K562 (cell line): Measurements from ENCODE around the gene ADARB2. TPM values are rescaled to one million over a fixed set of nuclear protein-coding genes. Genes with fewer than 3 reads are reported as not detected.

Experiments
- ATAC-seq: fragments of 200-7000 bp; cut with Tn5 transposase; 3 replicates; pipeline ENCODE4 v1.9.1; 2020; ENCODE audit warnings: moderate library complexity
- BruUV-seq: library from RNA; stranded (reverse); fragments of 400-500 nt; replicated peaks from 2 replicates; lab custom pipeline; 2021; lab: Mats Ljungman, UMichigan
- CTCF ChIA-PET: fragments of 300-600 bp; formaldehyde crosslinking; extraction: SDS; loops from one replicate; lab custom pipeline; 2021; ENCODE audit warnings: low intra/inter-chr PET ratio; lab: Yijun Ruan, JAX
- POLR2A ChIA-PET: fragments of 300-600, 350-650 bp; sonication (Branson Sonifier 250); formaldehyde crosslinking; extraction: SDS; loops from one replicate; lab custom pipeline; 2021; ENCODE audit warnings: antibody characterized with exemption, inconsistent platforms; lab: Yijun Ruan, JAX
- DNase-seq, 4 experiments: peaks; one replicate each; pipeline versions ENCODE4 v3.0.0 to v3.0.0-alpha.2; 2011 to 2018; ENCODE audit warnings: low spot score in 3 of 4, mixed read lengths in 3 of 4; ENCODE audit errors: extremely low read depth in 1 of 4
- FAIRE-seq: peaks from 2 replicates; lab custom pipeline; 2011; peaks lifted over from hg19 to GRCh38; lab: Jason Lieb, UNC
- H2AFZ ChIP-seq: 2 replicates; pipeline ENCODE4 v1.6.0; 2011; ENCODE audit warnings: low read depth, low read length, control low read depth, inconsistent platforms
- H3K27ac ChIP-seq: fragments of 200-600 bp; 3 replicates; pipeline ENCODE4 v1.8.0; 2011; ENCODE audit warnings: low read depth, mild to moderate bottlenecking, control low read depth, inconsistent platforms, low read length, moderate library complexity, mixed read lengths; ENCODE audit errors: extremely low read depth
- H3K27me3 ChIP-seq, 2 experiments: fragments of 300-600 bp in 1 of 2; 2 replicates in 1 of 2; 3 replicates in 1 of 2; pipeline versions ENCODE4 v1.6.0 to v1.8.0; 2011; ENCODE audit warnings: inconsistent platforms in 2 of 2, low read length in 2 of 2, mild to moderate bottlenecking in 1 of 2, mixed read lengths in 1 of 2, moderate library complexity in 1 of 2; ENCODE audit not compliant: control insufficient read depth in 2 of 2, insufficient read depth in 2 of 2
- H3K36me3 ChIP-seq: fragments of 300-600 bp; 3 replicates; pipeline ENCODE4 v1.8.0; 2011; ENCODE audit warnings: mild to moderate bottlenecking, low read length, inconsistent platforms; ENCODE audit not compliant: control insufficient read depth, insufficient read depth
- H3K4me1 ChIP-seq, 2 experiments: fragments of 200-600 bp in 1 of 2; replicated peaks in 1 of 2; 2 replicates in 1 of 2; 3 replicates in 1 of 2; pipeline versions ENCODE4 v1.5.1 to v1.8.0; 2011; ENCODE audit warnings: inconsistent platforms in 2 of 2, low read length in 2 of 2, mild to moderate bottlenecking in 1 of 2, mixed read lengths in 1 of 2, moderate library complexity in 1 of 2; ENCODE audit not compliant: control insufficient read depth in 2 of 2, insufficient read depth in 2 of 2
- H3K4me2 ChIP-seq: 2 replicates; pipeline ENCODE4 v1.6.1; 2011; ENCODE audit warnings: low read length, control low read depth, inconsistent platforms, mixed read lengths; ENCODE audit not compliant: insufficient read depth
- H3K4me3 ChIP-seq: fragments of 200-600 bp; sonication (generic), shearing (Covaris generic); 2 replicates; pipeline ENCODE4 v1.5.1; 2016; ENCODE audit warnings: control low read depth, inconsistent platforms
- H3K79me2 ChIP-seq: fragments of 200-600 bp; 3 replicates; pipeline ENCODE4 v1.8.0; 2011; ENCODE audit warnings: low read length, inconsistent platforms; ENCODE audit not compliant: control insufficient read depth, insufficient read depth
- H3K9ac ChIP-seq, 2 experiments: 2 replicates each; pipeline versions ENCODE4 v1.6.0 to v1.6.1; 2011; ENCODE audit warnings: low read depth in 2 of 2, low read length in 2 of 2, control low read depth in 1 of 2, inconsistent platforms in 1 of 2, mild to moderate bottlenecking in 1 of 2, mixed read lengths in 1 of 2; ENCODE audit not compliant: insufficient read depth in 1 of 2
- H3K9me1 ChIP-seq: one replicate; pipeline ENCODE4 v1.6.0; 2011; ENCODE audit warnings: inconsistent platforms, mild to moderate bottlenecking, low read length, moderate library complexity; ENCODE audit not compliant: control insufficient read depth, insufficient read depth
- H3K9me3 ChIP-seq: replicated peaks from 2 replicates; pipeline ENCODE4 v1.5.1; 2011; ENCODE audit warnings: low read depth, low read length, inconsistent platforms; ENCODE audit not compliant: control insufficient read depth, insufficient read depth
- H4K20me1 ChIP-seq: replicated peaks from 2 replicates; pipeline ENCODE4 v1.6.1; 2011; ENCODE audit warnings: low read length, inconsistent platforms, mixed read lengths; ENCODE audit not compliant: control insufficient read depth, insufficient read depth
- LEF1 ChIP-seq: fragments of 450-650 bp; IDR thresholded peaks from 2 replicates; pipeline ENCODE4 v1.6.1; 2016; ENCODE audit warnings: mild to moderate bottlenecking
- NCOA6 ChIP-seq: fragments of 450-650 bp; IDR thresholded peaks from 2 replicates; pipeline ENCODE4 v1.6.1; 2017; ENCODE audit warnings: mild to moderate bottlenecking
- POLR2B ChIP-seq: fragments of 450-650 bp; IDR thresholded peaks from 2 replicates; pipeline ENCODE4 v1.6.1; 2018; ENCODE audit warnings: low read depth; ENCODE audit not compliant: partially characterized antibody
- POU5F1 ChIP-seq: fragments of 150-350 bp; IDR thresholded peaks from 2 replicates; pipeline ENCODE4 v1.6.1; 2014; ENCODE audit warnings: borderline replicate concordance, low read length, low read depth, mild to moderate bottlenecking; ENCODE audit not compliant: partially characterized antibody
- TRIM25 ChIP-seq: fragments of 450-650 bp; IDR thresholded peaks from 2 replicates; pipeline ENCODE4 v1.7.0; 2016; ENCODE audit warnings: borderline replicate concordance
- XRCC5 ChIP-seq: fragments of 200-400 bp; formaldehyde crosslinking; IDR thresholded peaks from 2 replicates; pipeline ENCODE4 v1.6.1; 2017; ENCODE audit warnings: low read depth, mild to moderate bottlenecking, low read length
- ZKSCAN1 ChIP-seq: fragments of 150-350 bp; IDR thresholded peaks from 2 replicates; pipeline ENCODE4 v1.6.1; 2016; ENCODE audit warnings: low read depth, low read length
- ZNF57 ChIP-seq: fragments of 450-650 bp; formaldehyde crosslinking; IDR thresholded peaks from 2 replicates; pipeline ENCODE4 v1.4.0; 2020; ENCODE audit warnings: mild to moderate bottlenecking, moderate library complexity
- WGBS: fragments of 100-300 bp; shearing (Covaris generic); methylation state at CpG from one replicate; pipeline ENCODE4 v1.1.6; 2016; ENCODE audit warnings: low coverage, mixed read lengths; ENCODE audit not compliant: insufficient coverage; ENCODE audit errors: missing lambda C conversion rate; 5-methylcytosine and 5-hydroxymethylcytosine counted together
- in situ Hi-C: fragments of 300-500 bp; cut with MboI; formaldehyde crosslinking; loops from 4 replicates; pipeline ENCODE4 v1.15.0; 2018; ENCODE audit warnings: inconsistent platforms, mixed read lengths
- intact Hi-C: fragments of 100-400 bp; cut with micrococcal nuclease; formaldehyde crosslinking; loops from 2 replicates; pipeline ENCODE4 v1.14.2; 2022
- polyA plus RNA-seq, 8 experiments: library from polyadenylated mRNA; depleted of rRNA in 4 of 8; stranded (reverse) in 5 of 8; unstranded in 3 of 8; fragments of >200 nt; fragmentation: Nextera tagmentation in 2 of 8; fragmentation: Illumina TruSeq in 1 of 8; extraction: Ambion mirVana in 2 of 8; extraction: Trizol in 1 of 8; gene quantifications; 2 replicates each; pipeline versions ENCODE4 v1.2.1 to v1.2.3, GENCODE V29; 2011 to 2014; ENCODE audit warnings: inconsistent platforms in 1 of 8, missing spikeins in 1 of 8
- total RNA-seq, 7 experiments: library from RNA; depleted of rRNA in 6 of 7; stranded (reverse); fragments of >200 nt in 6 of 7; fragmentation: Illumina TruSeq in 2 of 7; extraction: Trizol in 2 of 7; gene quantifications; 2 replicates each; pipeline versions ENCODE4 v1.2.1 to v1.2.3, GENCODE V29; 2011 to 2021; ENCODE audit warnings: low replicate concordance in 1 of 7
- TF ChIP-seq, protein P1 (sequence below): sonication (generic); formaldehyde crosslinking; IDR thresholded peaks from 2 replicates; pipeline ENCODE4 v1.8.1; 2023; ENCODE audit warnings: mild to moderate bottlenecking, missing genetic modification reagents

ADARB2 gene
- total and polyA plus RNA-seq, 9 of the 15 experiments (the other 6 are each of a cell fraction or from before 2014, with no cell fraction given) = not detected

DNA sequence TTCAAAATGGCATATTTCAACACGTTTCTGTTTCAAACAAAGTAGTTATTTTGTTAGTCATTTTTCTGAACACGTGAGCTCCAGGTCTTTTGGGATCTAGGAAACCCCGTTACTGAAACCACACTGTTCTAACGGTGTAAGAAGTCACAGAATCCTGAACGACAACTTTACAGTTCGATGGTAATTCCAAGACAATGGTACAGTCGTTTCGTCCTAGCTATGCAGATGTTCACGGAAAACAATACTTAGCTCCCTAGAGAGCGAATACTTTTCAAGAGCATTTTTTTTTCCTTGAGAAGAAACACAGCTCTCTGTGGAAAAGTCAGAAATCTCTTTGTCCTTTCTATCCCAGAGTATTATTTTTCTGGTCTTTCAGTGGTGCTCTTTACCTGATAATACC, 254.1 kb downstream of the ADARB2 start:
- no peak for ATAC-seq
- Histone ChIP-seq H2AFZ (no peak overlapping the region), H3K4me1 (no peaks in the 10 kb centered on the region)
- TF ChIP-seq LEF1 (no peak), TRIM25 (no peak), XRCC5 (no peak), NCOA6 (no peak), POU5F1 (no peak), POLR2B (no peak), ZNF57 (CRISPR knock-in tag) (no peak), ZKSCAN1 (no peak)
- TF ChIP-seq, protein P1, sequence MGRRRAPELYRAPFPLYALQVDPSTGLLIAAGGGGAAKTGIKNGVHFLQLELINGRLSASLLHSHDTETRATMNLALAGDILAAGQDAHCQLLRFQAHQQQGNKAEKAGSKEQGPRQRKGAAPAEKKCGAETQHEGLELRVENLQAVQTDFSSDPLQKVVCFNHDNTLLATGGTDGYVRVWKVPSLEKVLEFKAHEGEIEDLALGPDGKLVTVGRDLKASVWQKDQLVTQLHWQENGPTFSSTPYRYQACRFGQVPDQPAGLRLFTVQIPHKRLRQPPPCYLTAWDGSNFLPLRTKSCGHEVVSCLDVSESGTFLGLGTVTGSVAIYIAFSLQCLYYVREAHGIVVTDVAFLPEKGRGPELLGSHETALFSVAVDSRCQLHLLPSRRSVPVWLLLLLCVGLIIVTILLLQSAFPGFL = no peak
- TF ChIP-seq, all 486 proteins: peak for 0
- no TSS peak for BruUV-seq
- in situ Hi-C loops = no loop called here
- no peak overlapping the region for H3K4me3 ChIP-seq
- H3K36me3 ChIP-seq = no peaks in the 10 kb centered on the region
- no peak overlapping the region for H3K4me2 ChIP-seq
- peaks cover 5 to 26% of the 10 kb centered on the region in 2 experiments; a peak in 3 of 5 replicates for H3K27me3 ChIP-seq
- peaks cover 5% of the 10 kb centered on the region for H3K9me1 ChIP-seq
- no peak for FAIRE-seq
- intact Hi-C loops = no loop called here
- CTCF ChIA-PET = no interaction called here
- no peaks in the 10 kb centered on the region for H3K9me3 ChIP-seq
- 0% methylated on average over 10 of the region's 10 CpGs for WGBS
- H4K20me1 ChIP-seq = no peaks in the 10 kb centered on the region
- no peak for DNase-seq
- POLR2A ChIA-PET = interaction anchor here (0.8 to 1.2 kb wide), 2 partner anchors 9 to 10 kb away, joined by 3 read pairs; no protein-coding TSS in a partner anchor
- H3K9ac ChIP-seq = no peak overlapping the region
- H3K79me2 ChIP-seq = no peaks in the 10 kb centered on the region
- H3K27ac ChIP-seq = no peak overlapping the region
